Hepatocyte (in vitro differentiated cells): Measurements from ENCODE around the gene HTR1D.

ENCODE experiments used
- CTCF ChIP-seq: fragments of 200-600 bp; sonication (generic); IDR thresholded peaks from 2 replicates; pipeline ENCODE4 v1.5.1; 2016; ENCODE audit warnings: antibody characterized with exemption, mild to moderate bottlenecking; ENCODE audit not compliant: poor library complexity
- EZH2 ChIP-seq: fragments of 200-600 bp; sonication (generic); IDR thresholded peaks from 2 replicates; pipeline ENCODE4 v1.6.1; 2016; ENCODE audit warnings: antibody characterized with exemption, mild to moderate bottlenecking, borderline replicate concordance

GRCh38 chr1:23210351-23210785 is 6.9 kb downstream of the HTR1D start:
- TF ChIP-seq CTCF (no peak), EZH2 (no peak)
